ENCODE data around the gene AGTR1. TPM values are rescaled to one million over a fixed set of nuclear protein-coding genes. Genes with fewer than 3 reads are reported as not detected.
"Not testable (repeated sequence)": the region's sequence is repeated elsewhere in the genome, so short reads cannot be mapped to it uniquely, and the experiment has no call there.

Gene AGTR1
- total RNA-seq, 1 experiment from 2014 or later = not detected

- Mint-ChIP-seq H3K27me3 (ENCODE audit: insufficient read depth, unreplicated experiment) (peaks cover 11% of the 10 kb centered on the region), H3K4me3 (ENCODE audit: unreplicated experiment) (no peak overlapping the region), H3K4me1 (ENCODE audit: insufficient read depth, unreplicated experiment) (no peaks in the 10 kb centered on the region), H3K27ac (ENCODE audit: low read depth, unreplicated experiment) (no peak overlapping the region), H3K9me3 (ENCODE audit: unreplicated experiment) (no peaks in the 10 kb centered on the region), H3K36me3 (ENCODE audit: insufficient read depth, unreplicated experiment) (no peaks in the 10 kb centered on the region)
- DNase-seq (ENCODE audit: unreplicated experiment) = no peak
- intact Hi-C loops (cut with micrococcal nuclease) = loop anchor here (5.0 kb wide), 1 partner anchor 43 kb away; no protein-coding TSS in a partner anchor
- no TSS peak for BruUV-seq (replicated peaks)
- ChIA-PET CTCF (no interaction called here), POLR2A (no interaction called here)
- TF ChIP-seq CTCF (IDR thresholded peaks at IDR 0.05; ENCODE audit: unreplicated experiment) = no peak
These were observed 81.2 kb downstream of the AGTR1 start for GRCh38 chr3:148778926-148779325.

DNA sequence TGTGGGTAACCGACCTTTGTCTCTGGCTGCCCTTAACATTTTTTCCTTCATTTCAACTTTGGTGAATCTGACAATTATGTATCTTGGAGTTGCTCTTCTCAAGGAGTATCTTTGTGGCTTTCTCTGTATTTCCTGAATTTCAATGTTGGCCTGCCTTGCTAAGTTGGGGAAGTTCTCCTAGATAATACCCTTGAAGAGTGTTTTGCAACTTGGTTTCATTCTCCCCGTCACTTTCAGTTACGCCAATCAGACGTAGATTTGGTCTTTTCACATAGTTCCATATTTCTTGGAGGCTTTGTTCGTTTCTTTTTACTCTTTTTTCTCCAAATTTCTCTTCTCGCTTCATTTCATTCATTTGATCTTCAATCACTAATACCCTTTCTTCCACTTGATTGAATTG, 87.3 kb downstream of the AGTR1 start:
- peaks cover 49% of the 10 kb centered on the region for H3K27me3 Mint-ChIP-seq (ENCODE audit: insufficient read depth, unreplicated experiment)
- H3K4me3 Mint-ChIP-seq (ENCODE audit: unreplicated experiment); BruUV-seq (replicated peaks); CTCF ChIA-PET; intact Hi-C loops (cut with micrococcal nuclease); DNase-seq (ENCODE audit: unreplicated experiment); H3K36me3 Mint-ChIP-seq (ENCODE audit: insufficient read depth, unreplicated experiment); H3K4me1 Mint-ChIP-seq (ENCODE audit: insufficient read depth, unreplicated experiment); H3K27ac Mint-ChIP-seq (ENCODE audit: low read depth, unreplicated experiment); POLR2A ChIA-PET; H3K9me3 Mint-ChIP-seq (ENCODE audit: unreplicated experiment): not testable (repeated sequence)

DNA sequence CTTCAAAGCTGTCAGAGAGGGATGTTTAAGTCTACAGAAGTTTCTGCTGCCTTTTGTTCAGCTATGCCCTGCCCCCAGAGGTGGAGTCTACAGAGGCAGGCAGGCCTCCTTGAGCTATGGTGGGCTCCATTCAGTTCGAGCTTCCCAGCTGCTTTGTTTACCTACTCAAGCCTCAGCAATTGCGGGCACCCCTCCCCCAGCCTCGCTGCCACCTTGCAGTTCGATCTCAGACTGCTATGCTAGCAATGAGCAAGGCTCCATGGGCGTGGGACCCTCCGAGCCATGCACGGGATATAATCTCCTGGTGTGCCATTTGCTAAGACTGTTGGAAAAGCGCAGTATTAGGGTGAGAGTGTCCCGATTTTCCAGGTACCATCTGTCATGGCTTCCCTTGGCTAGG, 88.5 kb downstream of the AGTR1 start:
- H3K9me3 Mint-ChIP-seq (ENCODE audit: unreplicated experiment); POLR2A ChIA-PET; H3K36me3 Mint-ChIP-seq (ENCODE audit: insufficient read depth, unreplicated experiment); BruUV-seq (replicated peaks); intact Hi-C loops (cut with micrococcal nuclease); DNase-seq (ENCODE audit: unreplicated experiment); H3K4me1 Mint-ChIP-seq (ENCODE audit: insufficient read depth, unreplicated experiment); H3K4me3 Mint-ChIP-seq (ENCODE audit: unreplicated experiment); H3K27ac Mint-ChIP-seq (ENCODE audit: low read depth, unreplicated experiment): not testable (repeated sequence)
- CTCF ChIA-PET = interaction anchor here (0.6 kb wide), 1 partner anchor 159 kb away, joined by 4 read pairs; no protein-coding TSS in a partner anchor
- peaks cover 60% of the 10 kb centered on the region for H3K27me3 Mint-ChIP-seq (ENCODE audit: insufficient read depth, unreplicated experiment)

- CTCF ChIA-PET = interaction anchor here (1.0 kb wide), 1 partner anchor 159 kb away, joined by 3 read pairs; no protein-coding TSS in a partner anchor
- DNase-seq (ENCODE audit: unreplicated experiment) = no peak
- no peaks in the 10 kb centered on the region for H3K9me3 Mint-ChIP-seq (ENCODE audit: unreplicated experiment)
- intact Hi-C loops (cut with micrococcal nuclease) = no loop called here
- no peak for TF ChIP-seq CTCF (IDR thresholded peaks at IDR 0.05; ENCODE audit: unreplicated experiment)
- no peak overlapping the region for H3K4me3 Mint-ChIP-seq (ENCODE audit: unreplicated experiment)
- no peak overlapping the region for H3K27ac Mint-ChIP-seq (ENCODE audit: low read depth, unreplicated experiment)
- H3K27me3 Mint-ChIP-seq (ENCODE audit: insufficient read depth, unreplicated experiment) = peaks cover 70% of the 10 kb centered on the region
- no peaks in the 10 kb centered on the region for H3K4me1 Mint-ChIP-seq (ENCODE audit: insufficient read depth, unreplicated experiment)
- H3K36me3 Mint-ChIP-seq (ENCODE audit: insufficient read depth, unreplicated experiment) = no peaks in the 10 kb centered on the region
- POLR2A ChIA-PET = no interaction called here
- no TSS peak for BruUV-seq (replicated peaks)
These were observed 91.4 kb downstream of the AGTR1 start for GRCh38 chr3:148789146-148789545.

- no peak for TF ChIP-seq CTCF (IDR thresholded peaks at IDR 0.05; ENCODE audit: unreplicated experiment)
- DNase-seq (ENCODE audit: unreplicated experiment) = no peak
- no peaks in the 10 kb centered on the region for H3K36me3 Mint-ChIP-seq (ENCODE audit: insufficient read depth, unreplicated experiment)
- no peak overlapping the region for H3K27ac Mint-ChIP-seq (ENCODE audit: low read depth, unreplicated experiment)
- intact Hi-C loops (cut with micrococcal nuclease) = no loop called here
- H3K27me3 Mint-ChIP-seq (ENCODE audit: insufficient read depth, unreplicated experiment) = peaks cover 66% of the 10 kb centered on the region
- no peaks in the 10 kb centered on the region for H3K9me3 Mint-ChIP-seq (ENCODE audit: unreplicated experiment)
- POLR2A ChIA-PET = no interaction called here
- CTCF ChIA-PET = no interaction called here
- no peak overlapping the region for H3K4me3 Mint-ChIP-seq (ENCODE audit: unreplicated experiment)
- no TSS peak for BruUV-seq (replicated peaks)
- no peaks in the 10 kb centered on the region for H3K4me1 Mint-ChIP-seq (ENCODE audit: insufficient read depth, unreplicated experiment)
These were observed 92.2 kb downstream of the AGTR1 start for GRCh38 chr3:148789906-148790305.
